Endodermal cell (in vitro differentiated cells): ENCODE data around the gene DMXL2. TPM values are rescaled to one million over a fixed set of nuclear protein-coding genes. Genes with fewer than 3 reads are reported as not detected.

ENCODE experiments used
- DNase-seq: peaks from one replicate; pipeline ENCODE4 v3.0.0-alpha.2; 2017
- H3K27ac ChIP-seq: 2 replicates; pipeline ENCODE4 v1.5.1; 2013; ENCODE audit warnings: mild to moderate bottlenecking, low read depth, low read length, moderate library complexity
- H3K27me3 ChIP-seq: 2 replicates; pipeline ENCODE4 v1.6.1; 2013; ENCODE audit warnings: mild to moderate bottlenecking, low read length, moderate library complexity; ENCODE audit not compliant: insufficient read depth, control insufficient read depth, poor library complexity, severe bottlenecking
- H3K36me3 ChIP-seq: 2 replicates; pipeline ENCODE4 v1.7.0; 2013; ENCODE audit warnings: mild to moderate bottlenecking, low read length, moderate library complexity; ENCODE audit not compliant: control insufficient read depth, insufficient read depth
- H3K4me1 ChIP-seq: one replicate; pipeline ENCODE4 v1.7.0; 2013; ENCODE audit warnings: low read length; ENCODE audit not compliant: control insufficient read depth, insufficient read depth
- H3K4me3 ChIP-seq: 2 replicates; pipeline ENCODE4 v1.5.1; 2013; ENCODE audit warnings: mild to moderate bottlenecking, low read length, moderate library complexity
- H3K9ac ChIP-seq: 2 replicates; pipeline ENCODE4 v1.6.1; 2013; ENCODE audit warnings: mild to moderate bottlenecking, low read length, moderate library complexity; ENCODE audit not compliant: poor library complexity, severe bottlenecking; ENCODE audit errors: extremely low read depth
- H3K9me3 ChIP-seq: 2 replicates; pipeline ENCODE4 v1.6.1; 2013; ENCODE audit warnings: mild to moderate bottlenecking, low read length, moderate library complexity; ENCODE audit not compliant: control insufficient read depth
- H3K27ac Mint-ChIP-seq: 2 replicates; pipeline ENCODE4 v1.8.0; 2020; ENCODE audit warnings: mixed read lengths
- H3K27me3 Mint-ChIP-seq: 2 replicates; pipeline ENCODE4 v1.8.0; 2021; ENCODE audit warnings: mild to moderate bottlenecking, mixed read lengths; ENCODE audit not compliant: insufficient read depth
- H3K36me3 Mint-ChIP-seq: 2 replicates; pipeline ENCODE4 v1.8.0; 2020; ENCODE audit warnings: low read depth, mixed read lengths
- H3K4me1 Mint-ChIP-seq: 2 replicates; pipeline ENCODE4 v1.8.0; 2020; ENCODE audit warnings: mixed read lengths
- H3K4me3 Mint-ChIP-seq: 2 replicates; pipeline ENCODE4 v1.8.0; 2020; ENCODE audit warnings: mild to moderate bottlenecking, moderate library complexity, mixed read lengths
- H3K9me3 Mint-ChIP-seq: 2 replicates; pipeline ENCODE4 v1.8.0; 2020; ENCODE audit warnings: mild to moderate bottlenecking, mixed read lengths
- CTCF ChIP-seq: fragments of 200-600 bp; sonication (generic); conservative IDR thresholded peaks from 2 replicates; pipeline ENCODE4 v1.5.0; 2021; ENCODE audit warnings: antibody characterized with exemption, mild to moderate bottlenecking
- WGBS, 2 experiments: methylation state at CpG; one replicate each; pipeline versions ENCODE4 v1.1.5 to v1.1.7; 2013; ENCODE audit warnings: missing lambda C conversion rate in 2 of 2, mixed read lengths in 1 of 2; ENCODE audit not compliant: insufficient coverage in 1 of 2, insufficient read length in 1 of 2; 5-methylcytosine and 5-hydroxymethylcytosine counted together
- total RNA-seq, 2 donors: library from RNA; stranded (reverse); fragmentation: NEBNext Ultra II Directional in 1 of 2; extraction: Animal tissue kit (Norgen Biotek cat#: 25700) in 1 of 2; gene quantifications; 2 replicates in 1 of 2; 3 replicates in 1 of 2; pipeline ENCODE4 v1.2.1, GENCODE V29; 2021

Gene DMXL2
- total RNA-seq, 2 donors from 2014 or later: 20.8 to 31.5 TPM

DNA sequence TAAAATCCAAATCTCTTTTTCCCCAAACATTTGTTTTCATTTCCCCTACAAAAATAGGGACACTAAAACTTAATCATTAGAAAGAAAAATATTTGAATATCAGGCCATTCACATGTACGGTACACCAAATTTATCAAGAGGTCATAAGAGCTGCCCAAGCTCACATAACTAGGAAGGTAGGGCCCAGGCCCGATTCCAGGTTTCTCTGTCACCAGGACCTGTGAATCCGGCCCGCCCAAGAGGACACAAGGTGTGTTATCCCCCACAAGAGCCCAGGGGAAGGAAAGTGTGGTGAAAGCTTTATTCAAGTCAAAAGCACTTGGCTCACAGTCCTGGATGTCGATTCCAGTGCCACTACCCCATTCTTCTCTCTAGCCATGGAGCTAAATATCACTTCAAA lies 130.6 kb downstream of the DMXL2 start:
- H3K9ac ChIP-seq: no peak overlapping the region
- Mint-ChIP-seq H3K9me3 (no peaks in the 10 kb centered on the region), H3K27me3 (no peaks in the 10 kb centered on the region), H3K4me3 (no peak overlapping the region), H3K36me3 (peaks cover 9% of the 10 kb centered on the region), H3K4me1 (peaks cover 6% of the 10 kb centered on the region), H3K27ac (no peak overlapping the region)
- DNase-seq: no peak
- H3K36me3 ChIP-seq: peaks cover 6% of the 10 kb centered on the region
- no peak overlapping the region for H3K27ac ChIP-seq
- WGBS, 2 experiments: 93 to 95% methylated on average over 3 to 5 of the region's 5 CpGs
- TF ChIP-seq CTCF: no peak
- H3K4me1 ChIP-seq: no peaks in the 10 kb centered on the region
- H3K27me3 ChIP-seq: no peaks in the 10 kb centered on the region
- H3K9me3 ChIP-seq: no peaks in the 10 kb centered on the region
- no peak overlapping the region for H3K4me3 ChIP-seq

- Histone ChIP-seq H3K4me1 (no peaks in the 10 kb centered on the region), H3K4me3 (peak overlapping the region; percentile 35), H3K36me3 (peaks cover 25% of the 10 kb centered on the region), H3K27ac (no peak overlapping the region), H3K9ac (no peak overlapping the region), H3K9me3 (peaks cover 22% of the 10 kb centered on the region), H3K27me3 (no peaks in the 10 kb centered on the region)
- Mint-ChIP-seq H3K4me3 (no peak overlapping the region), H3K36me3 (peaks cover 21% of the 10 kb centered on the region), H3K4me1 (no peaks in the 10 kb centered on the region), H3K27me3 (no peaks in the 10 kb centered on the region), H3K9me3 (peaks cover 10% of the 10 kb centered on the region), H3K27ac (no peak overlapping the region)
- no peak for DNase-seq
- no peak for TF ChIP-seq CTCF
- WGBS, 2 experiments: 100% methylated on average over 1 of the region's 1 CpG; no CpG with 5 or more reads in 1 of the 2 experiments
These were observed 137.8 kb downstream of the DMXL2 start for GRCh38 chr15:51484781-51485180.

DNA sequence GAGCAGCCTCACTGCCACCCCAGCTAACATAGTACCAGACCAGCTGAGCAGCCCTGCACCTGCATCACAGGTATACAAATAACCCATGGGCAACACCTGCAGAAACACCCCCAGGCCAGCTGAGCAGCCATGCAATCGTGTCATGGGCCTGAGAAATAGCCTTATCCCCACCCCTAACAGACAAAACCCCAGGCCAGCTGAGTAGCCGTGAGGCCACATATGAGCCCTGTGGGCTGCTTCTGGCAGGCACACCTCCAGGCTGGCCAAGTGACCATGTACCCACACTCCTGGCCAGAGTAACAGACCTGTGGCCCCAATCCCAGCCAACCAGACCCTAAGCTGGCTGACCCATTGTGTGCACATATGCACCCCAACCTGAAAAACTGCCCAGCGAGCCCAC lies 138.6 kb downstream of the DMXL2 start:
- no peaks in the 10 kb centered on the region for H3K4me1 ChIP-seq
- H3K27me3 ChIP-seq: no peaks in the 10 kb centered on the region
- H3K4me3 ChIP-seq: no peak overlapping the region
- WGBS, 2 experiments: 92 to 100% methylated on average over 1 to 3 of the region's 3 CpGs
- H3K36me3 Mint-ChIP-seq: peaks cover 21% of the 10 kb centered on the region
- no peak overlapping the region for H3K27ac Mint-ChIP-seq
- peaks cover 10% of the 10 kb centered on the region for H3K9me3 Mint-ChIP-seq
- H3K36me3 ChIP-seq: peaks cover 25% of the 10 kb centered on the region
- no peaks in the 10 kb centered on the region for H3K27me3 Mint-ChIP-seq
- peaks cover 22% of the 10 kb centered on the region for H3K9me3 ChIP-seq
- H3K4me3 Mint-ChIP-seq: no peak overlapping the region
- H3K9ac ChIP-seq: no peak overlapping the region
- no peak for DNase-seq
- no peak overlapping the region for H3K27ac ChIP-seq
- H3K4me1 Mint-ChIP-seq: no peaks in the 10 kb centered on the region
- TF ChIP-seq CTCF: no peak
